NCI-H146 treated with DMSO at 0.1 percent for 48 hours (cell line): ENCODE measurements around the gene TSPO.
A peak's percentile ranks its signal among the peaks of the same experiment; 100 is the strongest.
"Not testable (repeated sequence)": the region's sequence is repeated elsewhere in the genome, so short reads cannot be mapped to it uniquely, and the experiment has no call there.

Experiments
- DNase-seq: peaks from one replicate; lab custom pipeline; 2025; ENCODE audit not compliant: unreplicated experiment; lab: John Stamatoyannopoulos, UW

TSPO gene

GRCh38 chr22:43129426-43130425 lies 21.6 kb upstream of the TSPO start:
- DNase-seq, result no peak

DNA sequence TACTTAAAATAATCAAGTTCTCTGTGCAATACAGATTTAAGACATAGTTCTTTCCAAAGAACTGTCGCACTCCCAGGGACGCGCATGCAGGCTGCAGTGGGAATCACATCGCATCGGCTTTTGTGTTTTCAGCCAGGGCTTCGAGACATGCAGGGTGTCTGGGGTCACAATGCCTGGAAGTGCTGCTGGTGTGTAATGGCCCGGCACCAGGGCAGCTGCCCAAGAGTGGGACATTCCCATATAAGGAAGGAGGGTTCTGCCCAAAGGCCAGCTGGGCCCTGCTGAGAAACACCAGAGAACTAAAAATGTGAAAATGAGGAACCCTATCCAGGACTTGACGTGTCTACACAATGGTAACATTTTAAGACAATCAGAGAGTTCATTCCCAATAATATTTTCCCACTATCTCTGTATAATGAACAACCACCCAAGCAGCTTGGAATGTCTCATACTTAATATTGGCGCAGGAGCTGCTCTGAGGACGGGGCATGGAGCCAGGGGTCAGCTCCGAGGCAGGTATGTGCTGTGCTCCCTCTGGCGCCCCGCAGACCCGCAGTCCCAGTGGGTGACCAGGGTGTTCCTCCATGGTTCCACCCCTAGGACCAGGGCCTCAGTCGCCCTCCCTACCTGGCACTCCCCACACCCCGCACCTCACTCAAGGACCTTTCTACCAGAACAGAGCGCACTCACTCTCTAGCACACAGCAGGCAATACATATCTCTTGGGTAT lies 19.4 kb upstream of the TSPO start:
- no peak for DNase-seq

- DNase-seq, result no peak
Observed at GRCh38 chr22:43133401-43133800, 18.0 kb upstream of the TSPO start.

DNA sequence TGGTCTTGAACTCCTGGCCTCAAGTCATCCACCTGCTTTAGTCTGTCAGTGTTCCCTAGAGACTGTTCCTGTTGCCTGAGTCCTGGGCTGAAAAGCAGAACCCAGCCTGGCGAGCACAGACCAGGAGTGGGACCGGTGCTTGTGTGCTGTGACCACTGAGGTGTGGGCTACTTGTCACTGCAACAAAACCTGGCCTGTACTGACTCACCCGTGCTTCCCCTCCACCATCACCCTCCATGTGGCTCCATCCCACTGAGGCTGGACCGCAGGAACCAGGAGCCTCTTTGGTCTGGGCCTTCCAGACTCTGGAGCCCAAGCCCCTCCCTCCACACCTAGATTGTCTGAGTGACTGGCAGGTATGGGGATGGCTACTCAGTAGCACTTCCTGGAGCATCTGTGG lies 16.8 kb upstream of the TSPO start:
- DNase-seq, result no peak

DNA sequence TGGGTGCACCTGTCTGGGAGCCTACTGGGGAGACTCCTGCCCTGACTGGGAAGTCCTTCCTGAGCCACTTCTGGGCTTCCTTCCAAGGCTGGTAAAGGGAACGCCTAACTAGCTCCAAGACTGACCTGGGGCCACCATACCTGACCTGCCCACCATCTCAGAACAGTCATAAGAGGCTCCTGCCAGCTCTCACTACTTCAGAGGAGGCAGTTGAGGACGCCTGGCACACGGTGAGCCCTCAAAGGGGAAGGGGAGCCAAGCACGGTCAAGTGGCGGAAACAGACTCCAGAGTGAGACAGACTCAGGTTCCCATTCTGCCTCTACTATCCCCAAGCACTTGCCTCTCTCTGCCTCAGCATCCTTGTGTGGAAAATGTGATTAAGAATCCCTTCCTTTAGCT lies 15.8 kb upstream of the TSPO start:
- no peak for DNase-seq

GRCh38 chr22:43136255-43136654 lies 15.1 kb upstream of the TSPO start:
- DNase-seq, result no peak

DNA sequence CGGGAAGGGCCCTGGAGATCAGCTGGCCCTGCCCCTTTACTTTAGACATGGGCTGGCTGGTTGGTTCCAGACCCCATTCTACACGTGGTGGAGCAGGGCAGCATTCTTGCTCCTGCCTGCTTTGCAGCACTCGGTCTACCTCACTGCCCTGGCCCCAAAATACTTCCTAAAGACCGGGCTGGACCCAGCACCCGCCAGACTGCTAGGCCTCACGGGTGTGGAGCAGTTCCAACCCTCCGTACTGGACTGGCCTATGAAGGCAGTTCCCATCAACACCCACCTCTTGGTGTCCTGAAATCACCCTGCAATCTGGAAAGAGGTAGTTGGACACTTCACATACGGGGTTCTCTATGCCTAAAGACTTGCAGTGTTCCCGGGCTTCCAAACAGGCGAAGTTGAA lies 14.6 kb upstream of the TSPO start:
- DNase-seq, result no peak

- peak; percentile 28 for DNase-seq
Observed at GRCh38 chr22:43142880-43143562, 8.3 kb upstream of the TSPO start, which contains the start of gene MCAT. Gene MCAT (minus strand): TSS chr22:43143398. CDS start chr22:43143348, 50 bp downstream.

GRCh38 chr22:43144949-43145348 lies 6.4 kb upstream of the TSPO start:
- no peak for DNase-seq

GRCh38 chr22:43145371-43145770 lies 6.0 kb upstream of the TSPO start:
- not testable (repeated sequence) for DNase-seq

GRCh38 chr22:43146332-43146731 lies 5.0 kb upstream of the TSPO start:
- not testable (repeated sequence) for DNase-seq

- DNase-seq, result no peak
Observed at GRCh38 chr22:43147821-43148220, 3.5 kb upstream of the TSPO start.

DNA sequence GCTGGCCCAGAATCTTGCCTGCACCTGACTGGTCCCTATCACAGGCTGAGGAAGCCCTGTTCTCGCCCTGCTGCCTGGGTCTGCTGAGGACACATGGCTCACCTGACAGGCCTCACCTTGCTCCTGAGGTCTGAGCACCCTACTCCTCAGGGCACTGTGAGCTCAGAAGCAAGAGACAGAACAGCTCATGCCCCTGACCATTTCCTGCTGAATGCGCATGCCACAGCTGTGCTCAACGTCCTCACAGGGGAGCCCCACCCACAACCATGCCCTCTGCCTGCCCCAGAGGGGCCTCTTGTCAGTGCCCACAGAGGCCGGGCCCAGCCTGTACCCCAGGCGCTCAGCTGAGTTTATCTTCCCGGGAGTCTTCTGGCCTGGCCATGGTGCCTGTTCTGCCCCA lies 2.8 kb upstream of the TSPO start:
- DNase-seq, result no peak

DNA sequence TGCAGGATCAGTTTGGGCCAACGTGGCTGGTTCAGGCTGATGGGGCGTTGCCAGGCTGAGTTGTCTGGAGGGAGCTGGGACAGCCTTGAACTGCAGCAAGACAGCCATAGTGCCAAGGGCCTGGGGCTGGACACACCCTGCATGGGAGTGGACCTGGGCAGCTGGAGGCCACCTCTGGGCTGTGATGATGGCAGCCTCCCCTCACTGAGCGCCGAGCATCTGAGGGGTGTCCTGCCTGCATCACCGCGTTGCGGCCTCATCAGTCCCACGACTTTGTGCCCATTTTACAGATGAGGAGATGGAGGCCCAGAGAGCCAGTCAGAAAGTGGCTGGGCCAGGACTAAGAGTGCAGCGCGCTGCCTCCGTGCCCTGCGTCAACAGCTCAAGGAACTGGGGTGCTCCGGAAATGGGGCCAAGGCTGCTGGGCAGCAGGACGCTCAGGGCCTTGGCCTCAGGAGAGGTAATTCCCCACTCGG lies 590 bp upstream of the TSPO start:
- DNase-seq, result no peak

DNA sequence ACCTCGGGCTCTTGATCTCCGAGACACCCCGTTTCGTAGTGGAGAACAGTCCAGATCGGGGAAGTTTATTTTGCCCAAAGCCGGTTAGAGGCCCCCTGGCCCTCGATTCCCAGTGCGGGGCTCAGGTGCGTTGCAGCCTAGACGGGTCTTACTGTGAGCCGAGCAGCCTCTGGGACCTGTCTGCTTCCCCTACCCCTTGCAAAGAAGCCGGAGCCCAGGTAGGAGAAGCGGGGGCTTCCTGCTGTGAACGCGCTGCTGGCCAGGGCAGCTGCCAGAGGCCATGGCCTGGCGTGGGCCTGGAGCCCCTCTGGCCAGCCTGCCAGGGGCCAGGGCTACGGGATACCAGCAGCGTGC lies 621 bp downstream of the TSPO start:
- DNase-seq, result no peak

- no peak for DNase-seq
Observed at GRCh38 chr22:43152357-43153071, 1.2 kb downstream of the TSPO start.

- no peak for DNase-seq
Observed at GRCh38 chr22:43153899-43154298, 2.5 kb downstream of the TSPO start.

DNA sequence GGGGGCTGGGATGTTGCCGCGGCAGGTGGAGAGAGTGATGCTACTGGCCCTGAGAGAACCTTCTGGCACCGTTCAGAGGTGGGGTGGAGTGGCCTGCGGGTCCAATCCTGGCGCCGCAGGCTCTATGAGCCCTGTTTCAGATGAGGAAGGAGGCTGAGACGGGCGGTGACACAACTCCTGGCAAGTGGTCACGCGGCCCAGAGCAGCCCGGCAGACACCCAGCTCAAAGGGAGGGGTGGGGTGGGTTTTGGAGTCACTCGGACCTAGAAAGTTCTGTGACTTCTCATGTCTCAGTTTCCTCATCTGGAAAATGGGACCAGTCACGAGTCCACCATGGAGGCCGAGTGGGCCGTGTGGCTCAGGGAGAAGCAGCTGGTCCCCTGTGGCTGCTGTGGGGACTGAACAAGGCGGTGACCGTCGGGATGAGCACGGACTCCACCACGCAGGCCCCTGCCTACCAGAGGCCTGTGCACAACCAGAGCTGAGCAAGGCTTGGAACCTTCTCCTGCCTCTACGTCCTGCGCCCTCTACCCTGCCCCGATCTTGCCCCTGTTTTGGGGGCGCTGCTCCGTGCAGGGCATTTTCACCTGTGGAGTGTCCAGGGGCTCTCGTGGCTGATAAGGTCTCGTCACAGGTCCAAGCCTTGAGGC lies 3.7 kb downstream of the TSPO start:
- no peak for DNase-seq

- DNase-seq, result no peak
Observed at GRCh38 chr22:43155789-43156188, 4.4 kb downstream of the TSPO start.

GRCh38 chr22:43156413-43156812 lies 5.1 kb downstream of the TSPO start:
- no peak for DNase-seq
